ENCODE results near the gene GALNT15. TPM values are rescaled to one million over a fixed set of nuclear protein-coding genes. Genes with fewer than 3 reads are reported as not detected.

GALNT15 gene
- total and polyA plus RNA-seq, 11 donors = 0.96 to 81.1 (median 5.5) TPM

DNA sequence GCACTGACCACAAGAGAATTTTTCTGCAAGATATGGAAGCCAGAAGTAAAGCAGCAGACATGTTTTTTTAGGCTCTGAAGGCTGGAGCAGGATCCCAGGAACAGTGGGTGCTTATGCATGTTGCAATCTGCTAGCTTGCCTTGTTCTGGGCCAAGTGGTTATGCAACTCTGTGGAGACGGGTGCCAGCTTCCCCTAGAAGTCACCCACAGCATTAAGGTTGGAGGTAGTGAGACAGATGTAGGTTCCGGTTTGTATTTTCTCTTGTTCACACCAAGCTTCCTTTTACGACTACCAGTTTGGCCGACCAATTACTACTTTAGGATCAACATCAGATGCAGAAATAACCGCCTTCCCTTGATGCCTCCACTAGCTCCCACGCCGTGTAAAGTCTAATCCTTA, 79.1 kb downstream of the GALNT15 start:
- TF ChIP-seq, protein P1, sequence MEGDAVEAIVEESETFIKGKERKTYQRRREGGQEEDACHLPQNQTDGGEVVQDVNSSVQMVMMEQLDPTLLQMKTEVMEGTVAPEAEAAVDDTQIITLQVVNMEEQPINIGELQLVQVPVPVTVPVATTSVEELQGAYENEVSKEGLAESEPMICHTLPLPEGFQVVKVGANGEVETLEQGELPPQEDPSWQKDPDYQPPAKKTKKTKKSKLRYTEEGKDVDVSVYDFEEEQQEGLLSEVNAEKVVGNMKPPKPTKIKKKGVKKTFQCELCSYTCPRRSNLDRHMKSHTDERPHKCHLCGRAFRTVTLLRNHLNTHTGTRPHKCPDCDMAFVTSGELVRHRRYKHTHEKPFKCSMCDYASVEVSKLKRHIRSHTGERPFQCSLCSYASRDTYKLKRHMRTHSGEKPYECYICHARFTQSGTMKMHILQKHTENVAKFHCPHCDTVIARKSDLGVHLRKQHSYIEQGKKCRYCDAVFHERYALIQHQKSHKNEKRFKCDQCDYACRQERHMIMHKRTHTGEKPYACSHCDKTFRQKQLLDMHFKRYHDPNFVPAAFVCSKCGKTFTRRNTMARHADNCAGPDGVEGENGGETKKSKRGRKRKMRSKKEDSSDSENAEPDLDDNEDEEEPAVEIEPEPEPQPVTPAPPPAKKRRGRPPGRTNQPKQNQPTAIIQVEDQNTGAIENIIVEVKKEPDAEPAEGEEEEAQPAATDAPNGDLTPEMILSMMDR (IDR thresholded peaks at IDR 0.05) = no peak
- no peak for TF ChIP-seq POLR2A (IDR thresholded peaks at IDR 0.05)
- DNase-seq (peak in 4 of 5 donors; percentile 33 to 77 (median 60)), ATAC-seq (peak; percentile 88 to 92 (median 90))
- peak overlapping the region in 5 of 12 donors; percentile 21 to 55 (median 36) for H3K27ac ChIP-seq
- no peaks in the 10 kb centered on the region for H3K27me3 ChIP-seq
- intact Hi-C loops (cut with DNase I) = no loop called here
- peaks cover 0 to 13% (median 2%) of the 10 kb centered on the region in 9 donors for H3K36me3 ChIP-seq
- no peaks in the 10 kb centered on the region for H3K9me3 ChIP-seq
- WGBS, 4 donors = 77 to 87% (median 84%) methylated on average over 7 of the region's 7 CpGs
- H3K4me3 ChIP-seq = no peak overlapping the region
- peaks cover 0 to 12% (median 2%) of the 10 kb centered on the region in 12 donors for H3K4me1 ChIP-seq

DNA sequence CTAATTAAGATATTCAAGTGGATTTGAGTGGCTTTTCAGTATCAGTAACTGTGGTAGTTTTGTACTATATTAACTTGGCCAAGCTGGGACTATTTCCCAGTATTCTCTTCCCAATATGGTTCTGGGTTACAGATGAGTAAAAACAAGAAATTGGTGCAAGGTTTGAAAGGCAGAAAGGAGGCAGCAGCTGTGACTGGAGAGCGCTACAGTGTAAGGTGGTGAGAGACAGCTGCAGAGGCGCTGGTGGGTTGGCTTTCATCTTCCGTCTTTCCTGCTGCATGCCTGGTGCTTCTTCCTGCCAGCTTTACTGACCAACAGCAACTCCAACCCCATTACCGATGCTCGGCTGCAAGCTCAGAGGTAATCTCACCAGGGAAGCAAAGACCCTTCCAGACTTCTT, 80.4 kb downstream of the GALNT15 start:
- peaks cover 0 to 12% (median 2%) of the 10 kb centered on the region in 12 donors for H3K4me1 ChIP-seq
- peaks cover 0 to 26% (median 15%) of the 10 kb centered on the region in 9 donors for H3K36me3 ChIP-seq
- 77 to 86% (median 82%) methylated on average over 5 of the region's 5 CpGs for WGBS, 4 donors
- H3K9me3 ChIP-seq = no peaks in the 10 kb centered on the region
- no peak overlapping the region for H3K27ac ChIP-seq
- no peak overlapping the region for H3K4me3 ChIP-seq
- intact Hi-C loops (cut with DNase I) = no loop called here
- no peaks in the 10 kb centered on the region for H3K27me3 ChIP-seq
- no peak for ATAC-seq
- TF ChIP-seq POLR2A (IDR thresholded peaks at IDR 0.05) = no peak
- no peak for DNase-seq

- H3K27ac ChIP-seq = no peak overlapping the region
- DNase-seq = no peak
- TF ChIP-seq POLR2A (IDR thresholded peaks at IDR 0.05) = no peak
- TF ChIP-seq, protein P1 (IDR thresholded peaks at IDR 0.05) = no peak
- no peaks in the 10 kb centered on the region for H3K27me3 ChIP-seq
- H3K4me3 ChIP-seq = no peak overlapping the region
- H3K36me3 ChIP-seq = peaks cover 0 to 30% (median 19%) of the 10 kb centered on the region in 9 donors
- intact Hi-C loops (cut with DNase I) = no loop called here
- no peaks in the 10 kb centered on the region for H3K9me3 ChIP-seq
- peaks cover 0 to 12% (median 2%) of the 10 kb centered on the region in 12 donors for H3K4me1 ChIP-seq
- WGBS, 4 donors = 77 to 93% (median 88%) methylated on average over 3 of the region's 3 CpGs
- no peak for ATAC-seq
Observed at GRCh38 chr3:16255326-16255725, 80.8 kb downstream of the GALNT15 start.

- intact Hi-C loops (cut with DNase I) = no loop called here
- Histone ChIP-seq H3K4me1 (peaks cover 0 to 12% (median 2%) of the 10 kb centered on the region in 12 donors), H3K27me3 (no peaks in the 10 kb centered on the region), H3K9me3 (no peaks in the 10 kb centered on the region), H3K36me3 (peaks cover 0 to 34% (median 23%) of the 10 kb centered on the region in 9 donors), H3K4me3 (no peak overlapping the region), H3K27ac (no peak overlapping the region)
- WGBS, 4 donors = 90 to 97% (median 94%) methylated on average over 5 of the region's 5 CpGs
- no peak for TF ChIP-seq POLR2A (IDR thresholded peaks at IDR 0.05)
- TF ChIP-seq, protein P1 (IDR thresholded peaks at IDR 0.05) = no peak
- ATAC-seq (no peak), DNase-seq (no peak)
Observed at GRCh38 chr3:16255726-16256125, 81.2 kb downstream of the GALNT15 start.

DNA sequence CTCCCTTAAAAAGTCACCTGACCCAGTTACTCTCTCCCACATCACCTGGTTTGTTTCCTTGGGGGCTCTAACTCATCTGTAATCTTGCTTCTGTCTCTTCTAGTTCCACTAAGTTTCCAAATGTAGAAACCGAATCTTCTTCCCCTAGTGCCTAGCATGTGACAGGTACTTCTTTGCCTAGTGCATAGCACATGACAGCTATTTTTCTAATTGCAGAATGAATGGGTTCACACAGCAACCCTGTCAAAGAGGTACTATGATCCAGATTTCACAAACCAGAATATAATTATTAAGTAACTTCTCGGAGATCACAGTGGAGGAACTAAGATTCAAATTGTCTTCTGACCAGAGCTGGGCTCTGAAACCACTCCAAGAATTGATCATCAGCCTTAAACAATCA, 82.8 kb downstream of the GALNT15 start:
- TF ChIP-seq, protein P1 (IDR thresholded peaks at IDR 0.05) = no peak
- TF ChIP-seq POLR2A (IDR thresholded peaks at IDR 0.05) = no peak
- Histone ChIP-seq H3K36me3 (peaks cover 0 to 42% (median 24%) of the 10 kb centered on the region in 9 donors), H3K9me3 (no peaks in the 10 kb centered on the region), H3K4me1 (peaks cover 0 to 14% (median 3%) of the 10 kb centered on the region in 12 donors), H3K27ac (no peak overlapping the region), H3K4me3 (no peak overlapping the region), H3K27me3 (no peaks in the 10 kb centered on the region)
- no peak for DNase-seq
- WGBS, 4 donors = 68 to 80% (median 75%) methylated on average over 2 of the region's 2 CpGs
- intact Hi-C loops (cut with DNase I) = no loop called here
- ATAC-seq = no peak

Data from heart left ventricle (tissue), 16 donors.